ENCODE measurements around the gene PGM1.

PGM1 gene

GRCh38 chr1:63630666-63631065, 37.5 kb downstream of the PGM1 start:
- no peaks in the 10 kb centered on the region for H3K9me3 Mint-ChIP-seq
- no peak overlapping the region for H3K4me3 Mint-ChIP-seq
- H3K4me1 Mint-ChIP-seq (ENCODE audit: low read depth) = peaks cover 8% of the 10 kb centered on the region
- H3K36me3 Mint-ChIP-seq (ENCODE audit: low read depth) = peaks cover 30% of the 10 kb centered on the region
- H3K27me3 Mint-ChIP-seq = no peaks in the 10 kb centered on the region
- intact Hi-C loops (cut with micrococcal nuclease) = no loop called here
- no peak overlapping the region for H3K27ac Mint-ChIP-seq

DNA sequence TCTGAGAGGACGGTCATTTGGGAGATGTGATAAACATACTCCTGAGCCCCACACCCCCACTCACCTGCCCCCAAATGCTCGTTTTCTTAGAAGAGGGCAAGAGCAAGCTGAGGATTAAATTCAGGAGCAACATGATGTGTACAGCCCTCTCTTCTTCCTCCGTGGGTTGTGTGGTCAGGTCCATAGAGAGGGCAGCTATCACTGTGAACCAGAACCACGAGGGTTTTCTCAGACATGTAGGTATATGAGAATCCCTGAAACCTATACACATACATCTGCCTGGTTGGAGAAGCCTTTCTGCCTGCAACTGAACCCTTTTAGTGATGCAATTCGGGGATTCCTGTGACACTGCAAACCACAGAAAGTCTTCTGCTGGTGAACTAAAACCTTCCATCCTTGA, 38.9 kb downstream of the PGM1 start:
- Mint-ChIP-seq H3K4me1 (ENCODE audit: low read depth) (no peaks in the 10 kb centered on the region), H3K9me3 (no peaks in the 10 kb centered on the region), H3K36me3 (ENCODE audit: low read depth) (peaks cover 41% of the 10 kb centered on the region), H3K27me3 (no peaks in the 10 kb centered on the region), H3K27ac (no peak overlapping the region), H3K4me3 (no peak overlapping the region)
- intact Hi-C loops (cut with micrococcal nuclease) = no loop called here

- peaks cover 53% of the 10 kb centered on the region for H3K36me3 Mint-ChIP-seq (ENCODE audit: low read depth)
- no peaks in the 10 kb centered on the region for H3K9me3 Mint-ChIP-seq
- intact Hi-C loops (cut with micrococcal nuclease) = no loop called here
- no peak overlapping the region for H3K4me3 Mint-ChIP-seq
- no peaks in the 10 kb centered on the region for H3K4me1 Mint-ChIP-seq (ENCODE audit: low read depth)
- H3K27ac Mint-ChIP-seq = no peak overlapping the region
- no peaks in the 10 kb centered on the region for H3K27me3 Mint-ChIP-seq
These were observed 40.1 kb downstream of the PGM1 start for GRCh38 chr1:63633281-63633680.

DNA sequence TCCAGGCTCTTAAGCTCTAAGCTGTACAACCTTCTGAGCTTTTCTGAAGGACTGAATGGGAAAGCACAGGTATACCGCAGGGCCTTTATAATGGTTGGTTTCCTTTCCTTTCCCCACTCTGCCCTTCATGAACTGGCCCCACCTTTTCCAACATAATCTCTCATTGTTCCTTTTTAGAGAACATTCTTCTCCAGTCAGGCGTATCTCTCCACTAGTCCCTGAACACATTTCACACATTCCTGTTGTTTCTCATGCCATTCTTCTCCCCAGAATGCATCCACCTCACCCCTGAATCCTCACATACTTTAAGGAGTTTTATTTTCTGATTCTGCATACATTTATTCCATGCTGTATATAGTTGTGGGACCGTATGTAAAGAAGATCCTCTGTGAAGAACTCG, 41.3 kb downstream of the PGM1 start:
- Mint-ChIP-seq H3K27ac (no peak overlapping the region), H3K27me3 (no peaks in the 10 kb centered on the region), H3K4me1 (ENCODE audit: low read depth) (peaks cover 4% of the 10 kb centered on the region), H3K9me3 (no peaks in the 10 kb centered on the region), H3K4me3 (no peak overlapping the region), H3K36me3 (ENCODE audit: low read depth) (peaks cover 65% of the 10 kb centered on the region)
- intact Hi-C loops (cut with micrococcal nuclease) = no loop called here

- peaks cover 14% of the 10 kb centered on the region for H3K4me1 Mint-ChIP-seq (ENCODE audit: low read depth)
- peaks cover 61% of the 10 kb centered on the region for H3K36me3 Mint-ChIP-seq (ENCODE audit: low read depth)
- no peak overlapping the region for H3K4me3 Mint-ChIP-seq
These were observed 42.5 kb downstream of the PGM1 start for GRCh38 chr1:63635681-63636080.

DNA sequence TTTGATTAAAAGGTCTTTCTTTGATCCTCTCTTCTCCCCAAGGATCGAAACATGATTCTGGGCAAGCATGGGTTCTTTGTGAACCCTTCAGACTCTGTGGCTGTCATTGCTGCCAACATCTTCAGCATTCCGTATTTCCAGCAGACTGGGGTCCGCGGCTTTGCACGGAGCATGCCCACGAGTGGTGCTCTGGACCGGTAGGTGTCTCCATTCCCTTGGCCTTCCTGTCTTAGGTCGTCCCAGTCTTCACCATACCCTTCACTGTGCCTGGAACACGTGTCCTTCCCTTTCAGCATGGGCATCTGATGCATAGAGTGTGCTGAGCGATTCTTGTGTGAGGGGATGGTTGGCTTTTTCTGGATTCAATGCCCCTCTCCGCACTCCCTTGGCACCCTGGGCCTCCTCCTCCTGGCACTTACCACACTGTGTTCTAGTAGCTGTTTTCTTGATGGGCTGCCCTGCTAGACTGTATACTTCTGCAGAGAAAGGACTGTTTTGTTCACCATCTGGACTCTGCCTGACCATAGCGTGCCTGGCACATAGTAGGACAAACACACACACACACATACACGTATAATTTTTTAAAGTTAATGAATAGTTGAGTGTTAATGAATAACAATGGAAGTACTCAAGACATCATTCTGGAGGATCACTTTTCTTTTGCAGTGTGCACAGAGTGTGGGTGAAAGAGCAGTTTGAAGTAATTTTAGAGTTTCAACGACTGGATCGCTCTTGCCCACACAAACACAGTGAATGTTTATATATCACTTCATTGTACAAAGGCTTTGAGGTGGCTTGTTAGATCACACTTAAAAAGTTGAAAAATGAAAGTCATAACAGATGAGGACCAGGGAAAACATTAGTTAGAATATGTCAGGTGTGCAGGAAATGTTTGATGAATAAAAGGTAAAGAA, 43.2 kb downstream of the PGM1 start:
- H3K27me3 Mint-ChIP-seq = no peaks in the 10 kb centered on the region
- peaks cover 60% of the 10 kb centered on the region for H3K36me3 Mint-ChIP-seq (ENCODE audit: low read depth)
- peaks cover 17% of the 10 kb centered on the region for H3K4me1 Mint-ChIP-seq (ENCODE audit: low read depth)
- intact Hi-C loops (cut with micrococcal nuclease) = no loop called here
- H3K9me3 Mint-ChIP-seq = no peaks in the 10 kb centered on the region
- no peak overlapping the region for H3K4me3 Mint-ChIP-seq
- H3K27ac Mint-ChIP-seq = no peak overlapping the region

More at GRCh38 chr1:63635681-63636080, 42.5 kb downstream of the PGM1 start:
- intact Hi-C loops (cut with micrococcal nuclease) = no loop called here
- H3K27ac Mint-ChIP-seq = no peak overlapping the region
- no peaks in the 10 kb centered on the region for H3K27me3 Mint-ChIP-seq
- H3K9me3 Mint-ChIP-seq = no peaks in the 10 kb centered on the region

GRCh38 chr1:63638471-63638870, 45.3 kb downstream of the PGM1 start:
- H3K4me1 Mint-ChIP-seq (ENCODE audit: low read depth) = peaks cover 17% of the 10 kb centered on the region
- intact Hi-C loops (cut with micrococcal nuclease) = no loop called here
- peaks cover 57% of the 10 kb centered on the region for H3K36me3 Mint-ChIP-seq (ENCODE audit: low read depth)
- no peaks in the 10 kb centered on the region for H3K9me3 Mint-ChIP-seq
- no peak overlapping the region for H3K4me3 Mint-ChIP-seq
- no peak overlapping the region for H3K27ac Mint-ChIP-seq
- H3K27me3 Mint-ChIP-seq = no peaks in the 10 kb centered on the region

GRCh38 chr1:63638875-63639274, 45.7 kb downstream of the PGM1 start:
- Mint-ChIP-seq H3K9me3 (no peaks in the 10 kb centered on the region), H3K4me3 (no peak overlapping the region), H3K27ac (no peak overlapping the region), H3K27me3 (no peaks in the 10 kb centered on the region), H3K36me3 (ENCODE audit: low read depth) (peaks cover 61% of the 10 kb centered on the region), H3K4me1 (ENCODE audit: low read depth) (peaks cover 17% of the 10 kb centered on the region)
- intact Hi-C loops (cut with micrococcal nuclease) = no loop called here

- H3K36me3 Mint-ChIP-seq (ENCODE audit: low read depth) = peaks cover 57% of the 10 kb centered on the region
- H3K4me1 Mint-ChIP-seq (ENCODE audit: low read depth) = peaks cover 17% of the 10 kb centered on the region
- H3K9me3 Mint-ChIP-seq = no peaks in the 10 kb centered on the region
- H3K27me3 Mint-ChIP-seq = no peaks in the 10 kb centered on the region
- intact Hi-C loops (cut with micrococcal nuclease) = no loop called here
- H3K4me3 Mint-ChIP-seq = no peak overlapping the region
- H3K27ac Mint-ChIP-seq = no peak overlapping the region
These were observed 47.7 kb downstream of the PGM1 start for GRCh38 chr1:63640633-63641567.

DNA sequence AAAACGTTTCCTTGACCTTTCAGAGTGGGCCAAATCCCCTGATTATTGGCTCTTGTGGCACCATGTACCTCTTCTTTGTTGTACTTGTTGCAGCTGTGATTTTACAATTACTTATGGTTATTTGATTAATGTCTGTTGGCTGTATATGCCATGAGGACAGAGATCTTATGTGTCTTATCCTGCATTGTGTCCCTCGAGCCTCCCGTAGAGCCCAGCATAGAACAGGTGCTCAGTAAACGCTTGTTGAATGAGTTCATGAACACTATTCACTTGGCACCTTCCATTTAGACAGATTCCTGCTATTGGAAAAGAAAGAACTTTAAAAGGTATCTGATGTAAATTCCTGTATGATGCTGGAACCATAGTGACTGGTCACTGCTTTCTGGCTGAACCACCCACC, 48.4 kb downstream of the PGM1 start:
- Mint-ChIP-seq H3K4me3 (no peak overlapping the region), H3K36me3 (ENCODE audit: low read depth) (peaks cover 53% of the 10 kb centered on the region), H3K9me3 (no peaks in the 10 kb centered on the region), H3K27ac (no peak overlapping the region), H3K4me1 (ENCODE audit: low read depth) (peaks cover 17% of the 10 kb centered on the region), H3K27me3 (no peaks in the 10 kb centered on the region)
- intact Hi-C loops (cut with micrococcal nuclease) = no loop called here

DNA sequence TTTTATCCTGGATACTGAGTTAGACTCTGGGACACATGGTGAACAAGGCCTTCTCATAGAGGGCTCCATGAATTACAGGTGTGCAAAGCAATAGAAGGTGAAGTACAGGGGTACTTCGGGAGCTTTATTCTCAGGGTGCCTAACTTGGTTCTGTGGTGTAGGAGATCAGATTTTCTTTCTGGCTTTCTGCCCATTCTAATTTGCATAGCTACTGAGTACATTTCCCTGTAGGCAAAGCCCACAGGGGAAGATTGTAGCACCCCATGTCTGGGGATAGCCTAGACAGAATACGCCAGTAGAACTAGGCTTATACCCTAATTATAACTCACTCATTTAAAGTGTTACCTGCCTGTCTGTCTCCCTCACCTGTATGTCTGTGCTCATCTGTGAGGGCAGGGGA, 49.7 kb downstream of the PGM1 start:
- Mint-ChIP-seq H3K27ac (no peak overlapping the region), H3K36me3 (ENCODE audit: low read depth) (peaks cover 42% of the 10 kb centered on the region), H3K4me3 (no peak overlapping the region), H3K27me3 (no peaks in the 10 kb centered on the region), H3K9me3 (no peaks in the 10 kb centered on the region), H3K4me1 (ENCODE audit: low read depth) (peaks cover 17% of the 10 kb centered on the region)
- intact Hi-C loops (cut with micrococcal nuclease) = no loop called here

GRCh38 chr1:63643517-63643916, 50.3 kb downstream of the PGM1 start:
- H3K36me3 Mint-ChIP-seq (ENCODE audit: low read depth) = peaks cover 42% of the 10 kb centered on the region
- H3K27me3 Mint-ChIP-seq = no peaks in the 10 kb centered on the region
- H3K27ac Mint-ChIP-seq = no peak overlapping the region
- H3K4me1 Mint-ChIP-seq (ENCODE audit: low read depth) = peaks cover 17% of the 10 kb centered on the region
- no peak overlapping the region for H3K4me3 Mint-ChIP-seq
- intact Hi-C loops (cut with micrococcal nuclease) = no loop called here
- no peaks in the 10 kb centered on the region for H3K9me3 Mint-ChIP-seq

DNA sequence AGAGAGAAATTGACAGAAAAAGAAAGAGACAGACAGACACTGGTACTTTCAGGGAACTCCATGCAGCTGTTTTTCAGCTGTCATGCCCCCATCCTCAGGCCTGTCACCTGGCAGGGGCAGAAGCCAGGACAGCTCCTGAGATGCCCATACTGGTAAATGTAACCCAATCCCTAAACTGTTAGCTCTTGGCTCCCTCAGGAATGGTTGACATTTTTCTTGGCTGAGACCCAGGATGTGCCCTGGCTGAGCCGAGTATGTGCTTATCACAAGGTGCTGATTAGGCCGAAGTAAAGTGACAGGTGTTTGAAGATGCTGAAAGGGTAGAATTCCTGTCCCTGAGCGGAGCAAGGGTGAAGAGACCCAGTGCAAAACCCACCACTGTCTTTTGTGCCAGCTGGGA, 50.7 kb downstream of the PGM1 start:
- peaks cover 40% of the 10 kb centered on the region for H3K36me3 Mint-ChIP-seq (ENCODE audit: low read depth)

DNA sequence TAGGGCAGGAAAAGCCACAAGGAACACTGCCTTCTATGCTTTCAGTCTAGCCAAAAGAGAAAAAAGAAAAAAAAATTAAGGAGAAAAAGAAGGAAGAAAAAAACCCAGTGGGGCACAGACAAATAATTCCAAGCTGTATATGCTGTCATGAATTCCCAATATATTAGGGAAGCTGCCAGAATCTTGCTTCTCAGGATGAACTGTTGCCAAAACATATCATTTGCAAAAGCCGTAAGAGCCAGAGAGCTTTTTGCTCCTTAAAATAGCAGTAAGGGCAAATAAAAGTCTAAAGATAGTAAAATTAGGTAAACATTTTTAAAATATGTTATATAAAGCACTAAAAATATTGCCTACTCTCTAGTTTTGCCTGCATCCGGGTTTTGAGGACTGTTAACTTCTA, 52.1 kb downstream of the PGM1 start:
- Mint-ChIP-seq H3K27ac (no peak overlapping the region), H3K4me1 (ENCODE audit: low read depth) (peaks cover 6% of the 10 kb centered on the region), H3K36me3 (ENCODE audit: low read depth) (peaks cover 40% of the 10 kb centered on the region), H3K4me3 (no peak overlapping the region), H3K9me3 (no peaks in the 10 kb centered on the region), H3K27me3 (no peaks in the 10 kb centered on the region)
- intact Hi-C loops (cut with micrococcal nuclease) = no loop called here

More for the DNA sequence above, 50.7 kb downstream of the PGM1 start:
- Mint-ChIP-seq H3K27me3 (no peaks in the 10 kb centered on the region), H3K27ac (no peak overlapping the region), H3K4me1 (ENCODE audit: low read depth) (peaks cover 17% of the 10 kb centered on the region), H3K4me3 (no peak overlapping the region), H3K9me3 (no peaks in the 10 kb centered on the region)
- intact Hi-C loops (cut with micrococcal nuclease) = no loop called here
